SH-SY5Y (cell line): ENCODE results near the gene ZNF862.

Experiments used
- GATA2 ChIP-seq: IDR thresholded peaks from 2 replicates; pipeline ENCODE4 v1.6.1; 2011; ENCODE audit warnings: mild to moderate bottlenecking, low read depth, low read length
- GATA3 ChIP-seq: IDR thresholded peaks from 2 replicates; pipeline ENCODE4 v1.6.1; 2011; ENCODE audit warnings: low read depth, mild to moderate bottlenecking, low read length, moderate library complexity

ZNF862 gene

GRCh38 chr7:149838224-149838991 lies at the start of gene ZNF862:
Gene ZNF862, plus strand, starts transcription at chr7:149838375. Its CDS starts 237 bp downstream, at chr7:149838612.
- TF ChIP-seq GATA3 (no peak), GATA2 (no peak)

- TF ChIP-seq GATA2 (no peak), GATA3 (no peak)
Observed at GRCh38 chr7:149789101-149789500, 49.1 kb upstream of the ZNF862 start.

GRCh38 chr7:149790146-149790548 lies 48.0 kb upstream of the ZNF862 start:
- TF ChIP-seq GATA2, result no peak
- TF ChIP-seq GATA3, result no peak

- TF ChIP-seq GATA2 (no peak), GATA3 (no peak)
Observed at GRCh38 chr7:149790754-149791360, 47.3 kb upstream of the ZNF862 start.

GRCh38 chr7:149791411-149792219 lies 46.6 kb upstream of the ZNF862 start:
- TF ChIP-seq GATA3 (no peak), GATA2 (no peak)

GRCh38 chr7:149792220-149792595 lies 46.0 kb upstream of the ZNF862 start:
- TF ChIP-seq GATA2, result no peak
- TF ChIP-seq GATA3, result no peak

GRCh38 chr7:149793261-149793660 lies 44.9 kb upstream of the ZNF862 start:
- TF ChIP-seq GATA3 (no peak), GATA2 (no peak)

- TF ChIP-seq GATA2, result no peak
- TF ChIP-seq GATA3, result no peak
Observed at GRCh38 chr7:149794661-149795060, 43.5 kb upstream of the ZNF862 start.

GRCh38 chr7:149795126-149795525 lies 43.0 kb upstream of the ZNF862 start:
- no peak for TF ChIP-seq GATA3
- TF ChIP-seq GATA2, result no peak

GRCh38 chr7:149796287-149796860 lies 41.8 kb upstream of the ZNF862 start:
- TF ChIP-seq GATA3, result no peak
- TF ChIP-seq GATA2, result no peak

GRCh38 chr7:149797771-149798170 lies 40.4 kb upstream of the ZNF862 start:
- TF ChIP-seq GATA3, result no peak
- no peak for TF ChIP-seq GATA2

- no peak for TF ChIP-seq GATA2
- TF ChIP-seq GATA3, result no peak
Observed at GRCh38 chr7:149799397-149800168, 38.6 kb upstream of the ZNF862 start.

GRCh38 chr7:149800169-149800555 lies 38.0 kb upstream of the ZNF862 start:
- no peak for TF ChIP-seq GATA2
- TF ChIP-seq GATA3, result no peak
